Kidney epithelial cell (primary cell): ENCODE measurements around the gene SH3RF3. TPM values are rescaled to one million over a fixed set of nuclear protein-coding genes. Genes with fewer than 3 reads are reported as not detected.

ENCODE experiments used
- DNase-seq: peaks from one replicate; pipeline ENCODE4 v3.0.0-alpha.2; 2010; ENCODE audit warnings: low read depth
- H3K27me3 ChIP-seq: 2 replicates; pipeline ENCODE4 v1.6.0; 2011; ENCODE audit warnings: low read length; ENCODE audit not compliant: control insufficient read depth, insufficient read depth
- H3K36me3 ChIP-seq: 2 replicates; pipeline ENCODE4 v1.5.1; 2011; ENCODE audit warnings: low read length; ENCODE audit not compliant: control insufficient read depth, insufficient read depth
- H3K4me3 ChIP-seq: 2 replicates; pipeline ENCODE4 v1.5.1; 2011; ENCODE audit warnings: low read depth, mild to moderate bottlenecking, control low read depth, low read length
- CTCF ChIP-seq: IDR thresholded peaks from 2 replicates; pipeline ENCODE4 v1.5.1; 2011; ENCODE audit warnings: mild to moderate bottlenecking, moderate library complexity, low read length, control low read depth, inconsistent platforms; ENCODE audit not compliant: insufficient read depth, poor library complexity, severe bottlenecking
- total RNA-seq: library from RNA; depleted of rRNA; stranded (reverse); fragments of >200 nt; gene quantifications from 2 replicates; pipeline ENCODE4 v1.2.3, GENCODE V29; 2015

Gene SH3RF3
- 9.6 and 11.3 TPM in 2 replicates for total RNA-seq

GRCh38 chr2:109128616-109129355, at the start of gene SH3RF3:
Gene SH3RF3 (plus strand): TSS chr2:109129205.
- Histone ChIP-seq H3K4me3 (peak within 1 kb of the TSS; percentile 50), H3K27me3 (peaks cover 8% of the 10 kb centered on the region), H3K36me3 (no peaks in the 10 kb centered on the region)
- TF ChIP-seq CTCF = no peak
- DNase-seq = no peak

GRCh38 chr2:109079590-109079989, 49.4 kb upstream of the SH3RF3 start:
- no peak for DNase-seq
- peaks cover 4% of the 10 kb centered on the region for H3K27me3 ChIP-seq
- no peaks in the 10 kb centered on the region for H3K36me3 ChIP-seq
- no peak for TF ChIP-seq CTCF
- no peak overlapping the region for H3K4me3 ChIP-seq

- H3K36me3 ChIP-seq = no peaks in the 10 kb centered on the region
- DNase-seq = no peak
- H3K4me3 ChIP-seq = no peak overlapping the region
- peaks cover 4% of the 10 kb centered on the region for H3K27me3 ChIP-seq
- TF ChIP-seq CTCF = no peak
Measured at GRCh38 chr2:109080109-109080508, 48.9 kb upstream of the SH3RF3 start.

- no peak for TF ChIP-seq CTCF
Measured at GRCh38 chr2:109080757-109081156, 48.2 kb upstream of the SH3RF3 start.

GRCh38 chr2:109081374-109081773, 47.6 kb upstream of the SH3RF3 start:
- TF ChIP-seq CTCF = no peak

More at GRCh38 chr2:109080757-109081156, 48.2 kb upstream of the SH3RF3 start:
- H3K4me3 ChIP-seq = no peak overlapping the region
- no peak for DNase-seq
- H3K36me3 ChIP-seq = no peaks in the 10 kb centered on the region
- H3K27me3 ChIP-seq = peaks cover 4% of the 10 kb centered on the region

GRCh38 chr2:109083771-109084170, 45.2 kb upstream of the SH3RF3 start:
- TF ChIP-seq CTCF = no peak
- no peak for DNase-seq

More at GRCh38 chr2:109081374-109081773, 47.6 kb upstream of the SH3RF3 start:
- Histone ChIP-seq H3K4me3 (no peak overlapping the region), H3K36me3 (no peaks in the 10 kb centered on the region), H3K27me3 (peaks cover 4% of the 10 kb centered on the region)
- no peak for DNase-seq

More at GRCh38 chr2:109083771-109084170, 45.2 kb upstream of the SH3RF3 start:
- peaks cover 4% of the 10 kb centered on the region for H3K27me3 ChIP-seq
- no peaks in the 10 kb centered on the region for H3K36me3 ChIP-seq
- no peak overlapping the region for H3K4me3 ChIP-seq
